Fibroblast of villous mesenchyme (primary cell): Measurements from ENCODE around the gene ACKR3. TPM values are rescaled to one million over a fixed set of nuclear protein-coding genes. Genes with fewer than 3 reads are reported as not detected.

Experiments
- DNase-seq: peaks from one replicate; pipeline ENCODE4 v3.0.0-alpha.2; 2010; ENCODE audit warnings: low read depth
- H3K4me3 ChIP-seq: 2 replicates; pipeline ENCODE4 v1.5.1; 2011; ENCODE audit warnings: low read depth, mild to moderate bottlenecking, low read length
- total RNA-seq: library from RNA; depleted of rRNA; stranded (reverse); fragments of >200 nt; gene quantifications from 2 replicates; pipeline ENCODE4 v1.2.3, GENCODE V29; 2012
- TF ChIP-seq, protein P1 (sequence below): IDR thresholded peaks from 2 replicates; pipeline ENCODE4 v1.5.1; 2012; ENCODE audit warnings: low read depth, mild to moderate bottlenecking, low read length; ENCODE audit not compliant: insufficient read depth

Gene ACKR3
- total RNA-seq, 1 donor: not detected

DNA sequence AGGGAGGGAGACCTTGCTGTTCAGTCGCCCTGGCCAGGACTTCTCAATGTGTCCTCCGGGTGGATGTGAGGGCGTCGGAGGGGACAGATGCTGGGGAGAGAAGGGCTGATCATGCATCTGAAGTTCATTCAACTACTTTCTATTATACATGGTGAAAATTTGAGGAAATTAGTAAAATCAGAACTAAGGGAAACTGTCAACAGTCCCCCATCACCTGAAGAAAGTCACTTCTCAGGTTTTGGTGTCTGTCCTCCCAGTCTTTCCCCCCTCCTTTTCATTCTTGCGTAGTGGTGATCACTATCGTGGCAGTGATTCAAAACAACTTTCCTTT is 17.4 kb upstream of the ACKR3 start:
- TF ChIP-seq, protein P1, sequence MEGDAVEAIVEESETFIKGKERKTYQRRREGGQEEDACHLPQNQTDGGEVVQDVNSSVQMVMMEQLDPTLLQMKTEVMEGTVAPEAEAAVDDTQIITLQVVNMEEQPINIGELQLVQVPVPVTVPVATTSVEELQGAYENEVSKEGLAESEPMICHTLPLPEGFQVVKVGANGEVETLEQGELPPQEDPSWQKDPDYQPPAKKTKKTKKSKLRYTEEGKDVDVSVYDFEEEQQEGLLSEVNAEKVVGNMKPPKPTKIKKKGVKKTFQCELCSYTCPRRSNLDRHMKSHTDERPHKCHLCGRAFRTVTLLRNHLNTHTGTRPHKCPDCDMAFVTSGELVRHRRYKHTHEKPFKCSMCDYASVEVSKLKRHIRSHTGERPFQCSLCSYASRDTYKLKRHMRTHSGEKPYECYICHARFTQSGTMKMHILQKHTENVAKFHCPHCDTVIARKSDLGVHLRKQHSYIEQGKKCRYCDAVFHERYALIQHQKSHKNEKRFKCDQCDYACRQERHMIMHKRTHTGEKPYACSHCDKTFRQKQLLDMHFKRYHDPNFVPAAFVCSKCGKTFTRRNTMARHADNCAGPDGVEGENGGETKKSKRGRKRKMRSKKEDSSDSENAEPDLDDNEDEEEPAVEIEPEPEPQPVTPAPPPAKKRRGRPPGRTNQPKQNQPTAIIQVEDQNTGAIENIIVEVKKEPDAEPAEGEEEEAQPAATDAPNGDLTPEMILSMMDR: no peak
- DNase-seq: no peak
- H3K4me3 ChIP-seq: no peak overlapping the region

DNA sequence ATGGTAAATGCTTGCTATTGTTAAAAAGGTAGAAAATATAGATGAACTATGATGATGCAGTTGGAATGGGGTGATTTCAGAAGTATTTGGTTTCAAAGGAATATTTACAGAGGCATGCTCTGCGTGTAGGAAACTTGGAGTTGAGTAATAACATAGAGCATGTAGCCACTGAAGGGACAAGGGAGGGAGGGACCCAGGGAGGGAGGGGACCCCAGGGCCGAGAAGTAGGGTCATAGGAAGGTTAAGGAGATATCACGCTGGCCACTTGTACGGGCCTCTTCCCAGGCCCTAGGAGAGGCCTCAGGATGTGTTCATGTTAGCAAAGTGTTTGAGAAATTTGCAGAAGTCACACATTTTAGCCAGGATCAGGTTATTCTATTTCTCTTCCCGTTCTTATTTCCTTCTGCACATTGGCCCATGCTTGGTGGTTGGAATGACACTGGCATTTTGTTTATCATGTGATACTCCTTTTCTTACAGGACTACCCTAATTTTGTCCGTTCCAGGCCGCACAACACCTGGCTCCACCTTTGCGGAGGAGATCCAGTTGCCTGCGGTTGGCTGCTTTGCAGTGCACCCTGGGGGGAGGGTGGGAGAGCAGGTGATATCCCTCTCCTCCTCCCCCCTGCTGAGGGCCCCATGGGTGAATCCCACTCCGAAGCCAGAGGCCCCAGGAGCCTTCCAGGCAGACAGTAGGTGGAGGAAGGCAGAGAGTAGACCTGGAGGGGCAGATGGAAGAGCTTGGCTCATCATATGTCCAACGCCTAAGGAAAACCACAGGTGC is 16.9 kb upstream of the ACKR3 start:
- no peak overlapping the region for H3K4me3 ChIP-seq
- TF ChIP-seq, protein P1: no peak
- DNase-seq: no peak

DNA sequence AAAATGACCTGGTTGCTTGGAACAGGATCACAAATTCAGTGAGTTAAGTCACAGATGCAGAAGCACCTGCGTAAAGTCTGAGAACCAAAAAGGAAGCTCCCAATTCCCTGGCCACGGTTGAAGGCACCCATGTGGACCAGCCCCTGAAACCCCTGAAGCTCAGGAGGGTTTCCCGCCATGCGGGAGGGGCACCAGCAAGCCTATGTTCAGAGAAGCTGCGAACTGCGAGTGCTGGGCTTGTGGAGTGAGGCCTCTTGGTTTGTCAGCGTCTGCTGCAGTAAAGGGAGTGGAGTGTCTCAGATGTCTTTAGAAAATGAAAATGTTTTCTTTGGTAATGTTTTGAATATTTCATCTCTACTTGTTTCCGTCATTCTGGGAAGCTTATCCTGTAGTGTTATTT is 16.1 kb upstream of the ACKR3 start:
- TF ChIP-seq, protein P1: no peak
- no peak overlapping the region for H3K4me3 ChIP-seq
- DNase-seq: no peak

DNA sequence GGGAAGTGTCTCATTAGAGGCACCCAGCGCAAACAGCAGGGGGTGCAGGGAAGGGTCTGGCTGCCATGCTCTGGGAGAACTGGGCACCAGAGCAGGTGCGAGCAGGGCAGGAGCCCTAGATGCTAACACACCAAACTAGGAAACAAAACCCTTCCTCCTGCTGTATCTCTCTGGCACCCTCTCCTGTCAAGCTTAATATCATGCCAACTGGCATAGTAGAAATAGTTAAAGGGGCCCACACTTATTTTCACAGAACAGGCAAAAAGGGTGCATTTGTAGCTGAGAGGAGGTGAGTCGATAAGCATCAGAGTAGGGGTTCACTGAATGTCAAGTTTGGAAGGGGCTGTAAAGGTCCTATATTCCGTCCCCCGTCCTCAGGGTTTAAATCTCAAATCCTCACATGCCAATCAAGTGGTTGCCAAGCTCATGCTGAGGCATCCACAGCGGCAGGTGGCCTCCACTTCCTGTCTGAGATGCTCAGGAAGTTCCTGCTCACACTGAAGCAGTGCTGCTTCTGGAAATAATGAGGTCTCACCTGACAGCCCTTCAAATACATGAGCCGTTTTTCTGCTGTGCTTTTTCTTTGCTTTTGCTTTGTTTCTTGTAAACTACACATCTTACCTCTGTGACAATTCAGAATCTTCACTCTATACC is 14.9 kb upstream of the ACKR3 start:
- no peak for DNase-seq
- TF ChIP-seq, protein P1: no peak
- no peak overlapping the region for H3K4me3 ChIP-seq

GRCh38 chr2:236555481-236555880 is 14.1 kb upstream of the ACKR3 start:
- no peak overlapping the region for H3K4me3 ChIP-seq
- TF ChIP-seq, protein P1: no peak

DNA sequence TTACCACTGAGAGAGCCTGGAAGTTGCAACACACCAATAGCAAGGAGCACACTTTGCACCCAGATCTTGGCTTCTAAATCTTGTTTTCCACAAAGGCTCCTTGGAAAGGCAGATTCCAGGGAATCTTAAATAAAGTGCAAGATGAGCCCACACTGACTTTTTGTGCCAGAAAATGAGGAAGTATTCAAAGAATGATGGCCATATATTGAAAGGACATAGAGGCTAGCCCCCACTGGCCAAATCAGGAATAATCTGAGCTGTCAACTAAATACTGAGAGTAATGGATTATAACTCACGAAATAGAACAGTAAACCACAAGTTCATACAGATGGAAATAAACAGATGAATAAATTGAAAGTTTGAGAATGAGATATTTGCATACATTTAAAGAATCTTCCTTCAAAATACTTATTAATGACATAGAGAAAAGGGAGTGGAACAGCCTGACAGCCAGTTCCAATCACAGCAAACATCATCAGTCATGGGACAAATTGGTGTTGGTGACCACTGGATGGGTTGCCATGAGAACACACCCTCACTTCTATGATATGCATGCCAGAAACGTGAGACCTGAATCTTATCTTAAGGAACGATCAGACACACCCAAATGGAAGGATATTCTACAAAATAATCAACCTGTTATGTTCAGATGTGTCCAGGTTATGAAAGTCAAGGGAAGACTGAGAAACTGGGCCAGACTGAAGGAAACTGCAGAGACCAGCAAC is 12.2 kb upstream of the ACKR3 start:
- TF ChIP-seq, protein P1: no peak
- DNase-seq: no peak
- H3K4me3 ChIP-seq: no peak overlapping the region

More at GRCh38 chr2:236555481-236555880, 14.1 kb upstream of the ACKR3 start:
- no peak for DNase-seq
